GM12878 (cell line): ENCODE results near the gene AQP7.

ENCODE experiments used
- CBFB ChIP-seq: IDR thresholded peaks from 2 replicates; pipeline ENCODE4 v1.6.1; 2016; ENCODE audit warnings: antibody characterized with exemption, low read depth
- DPF2 ChIP-seq: fragments of 450-650 bp; IDR thresholded peaks from 2 replicates; pipeline ENCODE4 v1.6.1; 2017; ENCODE audit warnings: mild to moderate bottlenecking
- EP300 ChIP-seq, 2 experiments: fragments of 150-350 bp in 1 of 2; IDR thresholded peaks; 2 replicates each; pipeline ENCODE4 v1.6.1; 2011 to 2012; ENCODE audit warnings: low read depth in 2 of 2, low read length in 2 of 2, borderline replicate concordance in 1 of 2, improper control_type of control experiment in 1 of 2, inconsistent platforms in 1 of 2; ENCODE audit not compliant: control insufficient read depth in 1 of 2
- EZH2 ChIP-seq: IDR thresholded peaks from 2 replicates; pipeline ENCODE4 v1.6.1; 2012; ENCODE audit warnings: low read depth, mild to moderate bottlenecking, control low read depth, inconsistent platforms, low read length, borderline replicate concordance; ENCODE audit not compliant: control insufficient read depth
- HDAC6 ChIP-seq: fragments of 200-600 bp; sonication (generic); IDR thresholded peaks from one replicate; pipeline ENCODE4 v1.8.0; 2017; ENCODE audit warnings: antibody characterized with exemption; ENCODE audit not compliant: unreplicated experiment
- MTA2 ChIP-seq: fragments of 450-650 bp; IDR thresholded peaks from 2 replicates; pipeline ENCODE4 v1.6.1; 2016; ENCODE audit warnings: low read depth, mild to moderate bottlenecking, moderate library complexity
- PAX8 ChIP-seq: fragments of 450-650 bp; IDR thresholded peaks from 2 replicates; pipeline ENCODE4 v1.6.1; 2017; ENCODE audit warnings: mild to moderate bottlenecking, moderate library complexity
- RAD21 ChIP-seq: IDR thresholded peaks from 2 replicates; pipeline ENCODE4 v1.6.1; 2011; ENCODE audit warnings: mild to moderate bottlenecking, low read depth, low read length, moderate library complexity; ENCODE audit not compliant: insufficient read depth
- RCOR1 ChIP-seq: conservative IDR thresholded peaks from 2 replicates; pipeline ENCODE4 v1.6.1; 2012; ENCODE audit warnings: low read depth, low read length, improper control_type of control experiment
- SIN3A ChIP-seq: IDR thresholded peaks from 2 replicates; pipeline ENCODE4 v1.6.1; 2012; ENCODE audit warnings: low read depth, low read length, improper control_type of control experiment
- TAF1 ChIP-seq: IDR thresholded peaks from 2 replicates; pipeline ENCODE4 v1.6.1; 2011; ENCODE audit warnings: mild to moderate bottlenecking, low read depth, low read length, borderline replicate concordance
- YY1 ChIP-seq: IDR thresholded peaks from 2 replicates; pipeline ENCODE4 v1.6.1; 2011; ENCODE audit warnings: low read depth, mild to moderate bottlenecking, low read length
- TF ChIP-seq, protein P1 (sequence below): IDR thresholded peaks from 2 replicates; pipeline ENCODE4 v1.6.1; 2012; ENCODE audit warnings: mild to moderate bottlenecking, low read depth, low read length
- TF ChIP-seq, protein P2 (sequence below), 3 experiments: IDR thresholded peaks in 2 of 3; conservative IDR thresholded peaks in 1 of 3; 2 replicates each; pipeline ENCODE4 v1.5.1; 2011; ENCODE audit warnings: low read depth in 3 of 3, low read length in 3 of 3, mild to moderate bottlenecking in 3 of 3, control low read depth in 2 of 3, moderate library complexity in 2 of 3, inconsistent platforms in 1 of 3, mixed read lengths in 1 of 3; ENCODE audit not compliant: control insufficient read depth in 2 of 3, insufficient read depth in 1 of 3; ENCODE audit errors: extremely low read depth in 1 of 3

DNA sequence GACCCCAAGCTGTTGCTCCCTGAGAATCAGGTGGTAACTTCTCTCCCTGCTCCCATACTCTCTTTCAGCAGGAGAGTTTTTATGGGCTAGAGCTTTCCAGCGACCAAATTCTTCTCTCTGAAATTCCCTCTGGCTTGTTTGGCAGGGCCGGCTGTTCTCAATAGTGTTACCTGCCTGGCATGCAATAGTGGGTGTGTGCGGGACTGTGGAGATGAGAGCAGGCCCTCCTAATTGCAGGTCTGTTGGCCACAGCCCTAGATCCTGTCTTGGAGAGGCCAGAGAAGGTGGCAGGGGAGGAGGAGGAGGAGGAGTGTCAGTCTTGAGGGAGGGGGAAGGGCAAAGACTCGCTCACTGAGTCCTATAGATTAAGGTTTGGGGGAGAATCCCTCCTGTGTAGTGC is 29.5 kb downstream of the AQP7 start:
- TF ChIP-seq PAX8 = no peak
- TF ChIP-seq MTA2 = no peak
- TF ChIP-seq DPF2 = no peak
- TF ChIP-seq EP300 (IDR thresholded peaks at IDR 0.05; ENCODE audit: borderline replicate concordance in 1 of 2, control insufficient read depth in 1 of 2, low read depth in 2 of 2, low read length in 2 of 2) = no peak
- TF ChIP-seq YY1 = no peak
- TF ChIP-seq, protein P1, sequence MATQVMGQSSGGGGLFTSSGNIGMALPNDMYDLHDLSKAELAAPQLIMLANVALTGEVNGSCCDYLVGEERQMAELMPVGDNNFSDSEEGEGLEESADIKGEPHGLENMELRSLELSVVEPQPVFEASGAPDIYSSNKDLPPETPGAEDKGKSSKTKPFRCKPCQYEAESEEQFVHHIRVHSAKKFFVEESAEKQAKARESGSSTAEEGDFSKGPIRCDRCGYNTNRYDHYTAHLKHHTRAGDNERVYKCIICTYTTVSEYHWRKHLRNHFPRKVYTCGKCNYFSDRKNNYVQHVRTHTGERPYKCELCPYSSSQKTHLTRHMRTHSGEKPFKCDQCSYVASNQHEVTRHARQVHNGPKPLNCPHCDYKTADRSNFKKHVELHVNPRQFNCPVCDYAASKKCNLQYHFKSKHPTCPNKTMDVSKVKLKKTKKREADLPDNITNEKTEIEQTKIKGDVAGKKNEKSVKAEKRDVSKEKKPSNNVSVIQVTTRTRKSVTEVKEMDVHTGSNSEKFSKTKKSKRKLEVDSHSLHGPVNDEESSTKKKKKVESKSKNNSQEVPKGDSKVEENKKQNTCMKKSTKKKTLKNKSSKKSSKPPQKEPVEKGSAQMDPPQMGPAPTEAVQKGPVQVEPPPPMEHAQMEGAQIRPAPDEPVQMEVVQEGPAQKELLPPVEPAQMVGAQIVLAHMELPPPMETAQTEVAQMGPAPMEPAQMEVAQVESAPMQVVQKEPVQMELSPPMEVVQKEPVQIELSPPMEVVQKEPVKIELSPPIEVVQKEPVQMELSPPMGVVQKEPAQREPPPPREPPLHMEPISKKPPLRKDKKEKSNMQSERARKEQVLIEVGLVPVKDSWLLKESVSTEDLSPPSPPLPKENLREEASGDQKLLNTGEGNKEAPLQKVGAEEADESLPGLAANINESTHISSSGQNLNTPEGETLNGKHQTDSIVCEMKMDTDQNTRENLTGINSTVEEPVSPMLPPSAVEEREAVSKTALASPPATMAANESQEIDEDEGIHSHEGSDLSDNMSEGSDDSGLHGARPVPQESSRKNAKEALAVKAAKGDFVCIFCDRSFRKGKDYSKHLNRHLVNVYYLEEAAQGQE = no peak
- no peak for TF ChIP-seq HDAC6
- no peak for TF ChIP-seq TAF1
- TF ChIP-seq, protein P2, sequence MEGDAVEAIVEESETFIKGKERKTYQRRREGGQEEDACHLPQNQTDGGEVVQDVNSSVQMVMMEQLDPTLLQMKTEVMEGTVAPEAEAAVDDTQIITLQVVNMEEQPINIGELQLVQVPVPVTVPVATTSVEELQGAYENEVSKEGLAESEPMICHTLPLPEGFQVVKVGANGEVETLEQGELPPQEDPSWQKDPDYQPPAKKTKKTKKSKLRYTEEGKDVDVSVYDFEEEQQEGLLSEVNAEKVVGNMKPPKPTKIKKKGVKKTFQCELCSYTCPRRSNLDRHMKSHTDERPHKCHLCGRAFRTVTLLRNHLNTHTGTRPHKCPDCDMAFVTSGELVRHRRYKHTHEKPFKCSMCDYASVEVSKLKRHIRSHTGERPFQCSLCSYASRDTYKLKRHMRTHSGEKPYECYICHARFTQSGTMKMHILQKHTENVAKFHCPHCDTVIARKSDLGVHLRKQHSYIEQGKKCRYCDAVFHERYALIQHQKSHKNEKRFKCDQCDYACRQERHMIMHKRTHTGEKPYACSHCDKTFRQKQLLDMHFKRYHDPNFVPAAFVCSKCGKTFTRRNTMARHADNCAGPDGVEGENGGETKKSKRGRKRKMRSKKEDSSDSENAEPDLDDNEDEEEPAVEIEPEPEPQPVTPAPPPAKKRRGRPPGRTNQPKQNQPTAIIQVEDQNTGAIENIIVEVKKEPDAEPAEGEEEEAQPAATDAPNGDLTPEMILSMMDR (IDR thresholded peaks at IDR 0.05 in 2 of 3, conservative IDR thresholded peaks at IDR 0.05 in 1 of 3; ENCODE audit: control insufficient read depth in 2 of 3, extremely low read depth in 1 of 3, insufficient read depth in 1 of 3, low read depth in 3 of 3, low read length in 3 of 3) = no peak
- no peak for TF ChIP-seq RCOR1
- no peak for TF ChIP-seq RAD21
- no peak for TF ChIP-seq CBFB
- TF ChIP-seq SIN3A = no peak
- no peak for TF ChIP-seq EZH2
